GM21423 (cell line): Measurements from ENCODE around the gene AXDND1.
"Not testable (repeated sequence)": the region's sequence is repeated elsewhere in the genome, so short reads cannot be mapped to it uniquely, and the experiment has no call there.

Source experiments
- ATAC-seq: cut with Tn5 transposase; IDR thresholded peaks from one replicate; pipeline ENCODE4 v1.9.1; 2021; ENCODE audit warnings: mild to moderate bottlenecking, moderate library complexity; ENCODE audit not compliant: unreplicated experiment

The AXDND1 gene

GRCh38 chr1:179365342-179366092 is at the start of gene AXDND1:
TSS of gene AXDND1 (plus strand) at chr1:179365971. CDS start at chr1:179366510, 539 bp downstream.
- ATAC-seq = peak; percentile 98

- no peak for ATAC-seq
Measured at GRCh38 chr1:179318491-179318890, 47.3 kb upstream of the AXDND1 start.

- ATAC-seq = no peak
Measured at GRCh38 chr1:179321533-179322216, 44.1 kb upstream of the AXDND1 start.

- no peak for ATAC-seq
Measured at GRCh38 chr1:179322557-179322956, 43.2 kb upstream of the AXDND1 start.

- no peak for ATAC-seq
Measured at GRCh38 chr1:179323436-179323835, 42.3 kb upstream of the AXDND1 start.

GRCh38 chr1:179325836-179326235 is 39.9 kb upstream of the AXDND1 start:
- no peak for ATAC-seq

GRCh38 chr1:179326746-179327145 is 39.0 kb upstream of the AXDND1 start:
- no peak for ATAC-seq

- no peak for ATAC-seq
Measured at GRCh38 chr1:179327196-179327595, 38.6 kb upstream of the AXDND1 start.

GRCh38 chr1:179327679-179328078 is 38.1 kb upstream of the AXDND1 start:
- no peak for ATAC-seq

GRCh38 chr1:179329862-179330261 is 35.9 kb upstream of the AXDND1 start:
- ATAC-seq = no peak

- ATAC-seq = no peak
Measured at GRCh38 chr1:179334440-179334839, 31.3 kb upstream of the AXDND1 start.

GRCh38 chr1:179337288-179337687 is 28.5 kb upstream of the AXDND1 start:
- ATAC-seq = no peak

GRCh38 chr1:179337942-179338560 is 27.7 kb upstream of the AXDND1 start:
- no peak for ATAC-seq

- no peak for ATAC-seq
Measured at GRCh38 chr1:179340918-179341317, 24.9 kb upstream of the AXDND1 start.

- ATAC-seq = no peak
Measured at GRCh38 chr1:179341943-179342547, 23.7 kb upstream of the AXDND1 start.

GRCh38 chr1:179342740-179343404 is 22.9 kb upstream of the AXDND1 start:
- no peak for ATAC-seq

GRCh38 chr1:179351281-179351680 is 14.5 kb upstream of the AXDND1 start:
- no peak for ATAC-seq

GRCh38 chr1:179352236-179352635 is 13.5 kb upstream of the AXDND1 start:
- ATAC-seq = no peak

- ATAC-seq = no peak
Measured at GRCh38 chr1:179353546-179353945, 12.2 kb upstream of the AXDND1 start.

GRCh38 chr1:179361631-179362030 is 4.1 kb upstream of the AXDND1 start:
- not testable (repeated sequence) for ATAC-seq
